ENCODE data around the gene DYRK1B. TPM values are rescaled to one million over a fixed set of nuclear protein-coding genes. Genes with fewer than 3 reads are reported as not detected.
"Not testable (repeated sequence)": the region's sequence is repeated elsewhere in the genome, so short reads cannot be mapped to it uniquely, and the experiment has no call there.

The DYRK1B gene
- total RNA-seq, 2 experiments from 2014 or later, result 4.8 to 6.9 TPM

DNA sequence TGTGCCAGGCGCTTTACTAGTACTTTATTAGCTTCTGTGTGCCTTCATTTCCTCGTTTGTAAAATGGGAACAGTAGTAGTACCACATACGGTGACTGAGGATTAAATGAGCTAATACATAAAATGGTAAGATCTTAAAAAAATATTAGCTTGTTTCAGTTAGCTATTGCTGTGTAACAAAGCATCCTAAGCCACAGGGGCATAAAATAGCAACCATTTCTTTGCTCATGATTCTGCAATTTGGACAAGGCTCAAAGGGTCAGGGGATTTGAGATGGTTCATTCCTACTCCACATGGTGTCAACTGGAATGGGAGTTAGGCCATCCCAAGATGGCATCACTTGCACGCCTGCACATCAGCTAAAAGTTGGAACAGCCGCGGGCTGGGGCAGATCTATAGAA lies 13.3 kb downstream of the DYRK1B start:
- Mint-ChIP-seq H3K4me3 (no peak overlapping the region), H3K27ac (no peak overlapping the region), H3K4me1 (peaks cover 15% of the 10 kb centered on the region), H3K27me3 (no peaks in the 10 kb centered on the region), H3K36me3 (ENCODE audit: low read depth) (peaks cover 4% of the 10 kb centered on the region), H3K9me3 (ENCODE audit: low read depth) (no peaks in the 10 kb centered on the region)
- intact Hi-C loops (cut with DNase I, micrococcal nuclease), result no loop called here
- no peak for ATAC-seq
- ChIA-PET CTCF (interaction anchor here (0.9 to 1.3 kb wide), 2 partner anchors 24 to 28 kb away, joined by 6 to 9 read pairs; no protein-coding TSS in a partner anchor), POLR2A (interaction anchor here (0.5 to 1.1 kb wide), 3 partner anchors 13 to 308 kb away, joined by 3 to 4 read pairs (median 4); no protein-coding TSS in a partner anchor)
- DNase-seq, result no peak

DNA sequence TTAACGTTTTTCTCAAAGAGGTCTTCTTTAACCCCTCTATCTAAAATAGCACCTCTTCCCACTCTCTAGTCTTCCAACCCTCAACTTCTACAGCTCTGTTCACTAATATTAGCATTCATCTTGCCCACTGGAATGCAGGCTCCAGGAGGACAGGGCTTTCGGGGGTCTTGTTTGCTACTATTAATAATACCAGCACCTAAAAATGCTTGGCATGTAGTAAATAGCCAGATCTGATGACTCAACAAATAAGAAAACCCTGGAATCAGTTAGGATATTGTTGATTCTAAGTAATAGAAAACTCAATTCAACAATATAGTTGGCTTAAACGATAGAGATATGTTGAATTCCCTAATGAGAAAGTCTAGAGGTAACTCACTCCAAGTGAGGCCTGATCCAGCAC lies 14.2 kb downstream of the DYRK1B start:
- Mint-ChIP-seq H3K4me1 (peaks cover 12% of the 10 kb centered on the region), H3K27ac (no peak overlapping the region), H3K9me3 (ENCODE audit: low read depth) (no peaks in the 10 kb centered on the region), H3K36me3 (ENCODE audit: low read depth) (peaks cover 4% of the 10 kb centered on the region), H3K4me3 (no peak overlapping the region), H3K27me3 (no peaks in the 10 kb centered on the region)
- ChIA-PET CTCF (no interaction called here), POLR2A (no interaction called here)
- ATAC-seq, result no peak
- intact Hi-C loops (cut with DNase I, micrococcal nuclease), result no loop called here
- DNase-seq, result no peak

DNA sequence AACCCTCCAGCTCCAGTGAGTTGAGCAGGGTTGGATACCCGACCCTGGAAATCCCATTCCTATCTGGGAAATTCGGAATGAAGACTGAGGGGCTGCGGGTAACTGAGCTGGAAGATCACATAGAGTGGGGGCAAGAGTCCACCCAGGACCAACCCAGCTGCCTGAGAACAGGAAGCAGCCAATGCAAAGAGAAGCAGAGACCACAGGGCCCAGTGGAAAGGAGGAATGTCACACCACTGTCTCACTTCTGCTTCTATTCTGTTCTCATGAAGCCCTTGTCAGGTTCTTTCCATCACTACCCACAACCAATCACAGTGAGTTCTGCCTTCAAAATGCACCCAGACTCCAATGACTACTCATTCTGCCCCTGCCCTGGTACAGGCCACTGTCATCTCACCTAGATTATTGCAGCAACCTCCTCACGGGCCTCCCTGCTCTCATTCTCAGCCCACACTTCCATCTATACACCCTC lies 15.3 kb downstream of the DYRK1B start:
- Mint-ChIP-seq H3K27ac (no peak overlapping the region), H3K36me3 (ENCODE audit: low read depth) (peaks cover 4% of the 10 kb centered on the region), H3K4me1 (peaks cover 10% of the 10 kb centered on the region), H3K4me3 (no peak overlapping the region), H3K27me3 (no peaks in the 10 kb centered on the region), H3K9me3 (ENCODE audit: low read depth) (no peaks in the 10 kb centered on the region)
- ChIA-PET POLR2A (no interaction called here), CTCF (interaction anchor here (0.7 to 1.1 kb wide), 2 partner anchors 26 to 28 kb away, joined by 3 read pairs; partner anchors contain the start of gene FBL)
- no peak for DNase-seq
- peak; percentile 61 for ATAC-seq
- intact Hi-C loops (cut with DNase I, micrococcal nuclease), result no loop called here

DNA sequence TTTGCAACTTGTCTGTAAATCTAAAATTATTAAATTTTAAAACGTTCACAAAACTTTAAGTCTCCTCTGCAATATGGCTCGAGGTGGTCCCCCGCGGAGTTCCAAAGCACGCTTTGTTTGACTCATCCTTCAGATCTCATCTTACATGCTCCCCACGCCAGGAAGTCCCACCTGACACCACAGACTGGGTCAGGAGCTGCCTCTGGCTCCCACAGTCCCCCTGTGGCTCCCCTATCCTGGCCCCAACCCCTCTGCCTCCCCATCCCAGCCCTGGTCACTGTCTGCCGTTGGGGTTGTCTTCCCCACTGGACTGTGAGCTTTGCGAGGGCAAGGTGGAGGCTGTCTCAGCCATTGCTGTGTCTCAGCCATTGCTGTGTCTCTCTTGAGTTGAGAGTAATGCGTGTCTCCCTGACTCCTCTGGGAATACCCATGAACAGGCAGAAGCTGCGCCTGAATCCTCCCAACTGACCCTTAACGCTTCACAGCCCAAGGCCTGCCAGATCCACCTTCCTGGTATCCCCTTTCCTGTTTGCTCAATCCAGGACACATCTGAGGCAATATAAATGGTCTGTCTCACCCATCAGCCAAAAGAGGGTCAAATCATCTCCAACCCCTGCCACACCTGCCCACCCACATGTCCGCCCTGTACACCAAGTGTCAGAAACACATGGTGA lies 15.9 kb downstream of the DYRK1B start:
- Mint-ChIP-seq H3K27me3 (no peaks in the 10 kb centered on the region), H3K9me3 (ENCODE audit: low read depth) (no peaks in the 10 kb centered on the region), H3K4me3 (no peak overlapping the region), H3K4me1 (peaks cover 10% of the 10 kb centered on the region), H3K27ac (no peak overlapping the region), H3K36me3 (ENCODE audit: low read depth) (peaks cover 4% of the 10 kb centered on the region)
- POLR2A ChIA-PET, result no interaction called here
- ATAC-seq (no peak), DNase-seq (no peak)
- intact Hi-C loops (cut with DNase I, micrococcal nuclease), result no loop called here
- CTCF ChIA-PET, result interaction anchor here (0.7 kb wide), 1 partner anchor 28 kb away, joined by 3 read pairs; the partner anchor contains the start of gene FBL

DNA sequence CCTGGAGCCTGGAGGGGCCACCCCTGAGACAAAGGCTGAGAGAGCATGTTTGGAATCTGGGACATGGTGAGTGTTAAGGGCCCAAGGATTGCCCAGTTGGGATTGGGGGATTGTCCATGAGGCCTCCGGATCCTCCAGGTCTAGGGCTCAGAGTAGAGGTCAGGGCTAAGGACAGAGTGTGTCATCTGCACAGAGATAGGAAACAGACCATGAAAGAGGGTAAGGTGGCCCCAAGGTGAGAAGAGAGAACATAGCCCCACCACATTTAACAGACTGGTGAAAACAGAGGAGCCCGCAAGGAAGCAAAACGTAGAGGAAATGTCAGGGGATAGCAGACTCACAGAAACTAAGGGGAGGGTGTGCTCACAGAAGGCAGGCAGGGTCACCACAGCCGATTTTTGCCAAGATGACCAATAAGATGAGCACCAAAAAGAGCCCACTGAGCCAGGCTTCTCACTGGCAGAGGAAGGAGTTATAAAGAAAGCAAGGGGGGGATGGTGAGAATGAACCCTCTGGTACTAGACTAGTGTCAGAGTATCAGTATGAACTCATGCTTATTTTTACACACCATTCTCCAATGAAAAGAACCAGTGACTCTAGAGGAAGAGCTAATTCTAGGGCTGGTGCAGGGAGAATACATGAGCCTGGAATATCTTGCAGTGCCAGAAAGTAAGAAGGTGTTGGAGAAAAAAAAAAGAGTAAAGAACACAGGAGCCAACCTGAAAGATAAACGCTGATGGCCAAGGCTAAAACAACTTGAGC lies 17.5 kb downstream of the DYRK1B start:
- ChIA-PET POLR2A (no interaction called here), CTCF (interaction anchor here (1.0 kb wide), 1 partner anchor 24 kb away, joined by 3 read pairs; no protein-coding TSS in a partner anchor)
- H3K4me3 Mint-ChIP-seq, result no peak overlapping the region
- no peaks in the 10 kb centered on the region for H3K9me3 Mint-ChIP-seq (ENCODE audit: low read depth)
- H3K4me1 Mint-ChIP-seq, result peaks cover 10% of the 10 kb centered on the region
- DNase-seq, result no peak
- H3K27me3 Mint-ChIP-seq, result no peaks in the 10 kb centered on the region
- no peak for ATAC-seq
- H3K27ac Mint-ChIP-seq, result no peak overlapping the region
- H3K36me3 Mint-ChIP-seq (ENCODE audit: low read depth), result peaks cover 4% of the 10 kb centered on the region
- intact Hi-C loops (cut with DNase I, micrococcal nuclease), result no loop called here

DNA sequence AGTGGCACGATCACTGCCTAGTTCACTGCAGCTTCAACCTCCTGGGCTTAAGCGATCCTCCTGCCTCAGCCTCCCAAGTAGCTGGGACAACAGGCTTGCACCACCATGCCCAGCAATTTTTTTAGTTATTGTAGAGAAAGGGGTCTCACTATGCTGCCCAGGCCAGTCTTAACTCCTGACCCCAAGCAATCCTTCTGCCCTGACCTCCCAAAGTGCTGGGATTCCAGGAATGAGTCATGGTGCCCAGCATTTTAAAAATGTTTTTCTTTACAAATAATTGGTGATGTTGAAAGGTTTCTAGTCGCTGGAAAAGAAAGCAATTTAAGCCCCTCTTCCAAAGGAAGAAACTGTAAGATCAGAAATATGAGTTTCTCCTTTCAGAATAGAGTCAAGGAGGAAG lies 19.4 kb downstream of the DYRK1B start:
- Mint-ChIP-seq H3K36me3 (ENCODE audit: low read depth) (peaks cover 4% of the 10 kb centered on the region), H3K27me3 (no peaks in the 10 kb centered on the region), H3K9me3 (ENCODE audit: low read depth) (no peaks in the 10 kb centered on the region), H3K4me3 (no peak overlapping the region), H3K27ac (no peak overlapping the region), H3K4me1 (peaks cover 10% of the 10 kb centered on the region)
- ChIA-PET POLR2A (no interaction called here), CTCF (interaction anchor here (1.9 kb wide), 1 partner anchor 22 kb away, joined by 5 read pairs; no protein-coding TSS in a partner anchor)
- DNase-seq (no peak), ATAC-seq (no peak)
- intact Hi-C loops (cut with DNase I, micrococcal nuclease), result no loop called here

DNA sequence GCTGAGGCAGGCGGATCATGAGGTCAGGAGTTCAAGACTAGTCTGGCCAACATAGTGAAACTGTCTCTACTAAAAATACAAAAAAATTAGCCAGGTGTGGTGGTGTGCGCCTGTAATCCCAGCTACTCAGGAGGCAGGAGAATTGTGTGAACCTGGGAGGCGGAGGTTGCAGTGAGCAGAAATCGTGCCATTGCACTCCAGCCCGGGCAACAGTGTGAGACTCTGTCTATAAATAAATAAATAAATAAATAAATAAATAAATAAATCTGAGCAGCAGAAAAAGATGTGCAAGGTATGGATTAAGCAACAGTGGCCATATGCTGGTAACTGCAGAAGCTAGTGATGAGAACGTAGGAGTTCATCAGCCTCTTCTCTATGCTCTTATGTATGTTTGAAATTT lies 19.9 kb downstream of the DYRK1B start:
- POLR2A ChIA-PET; H3K36me3 Mint-ChIP-seq (ENCODE audit: low read depth); H3K27ac Mint-ChIP-seq; H3K9me3 Mint-ChIP-seq (ENCODE audit: low read depth); H3K27me3 Mint-ChIP-seq; ATAC-seq; H3K4me3 Mint-ChIP-seq; H3K4me1 Mint-ChIP-seq; intact Hi-C loops (cut with DNase I, micrococcal nuclease); DNase-seq: not testable (repeated sequence)
- CTCF ChIA-PET, result interaction anchor here (1.9 kb wide), 1 partner anchor 21 kb away, joined by 5 read pairs; no protein-coding TSS in a partner anchor

DNA sequence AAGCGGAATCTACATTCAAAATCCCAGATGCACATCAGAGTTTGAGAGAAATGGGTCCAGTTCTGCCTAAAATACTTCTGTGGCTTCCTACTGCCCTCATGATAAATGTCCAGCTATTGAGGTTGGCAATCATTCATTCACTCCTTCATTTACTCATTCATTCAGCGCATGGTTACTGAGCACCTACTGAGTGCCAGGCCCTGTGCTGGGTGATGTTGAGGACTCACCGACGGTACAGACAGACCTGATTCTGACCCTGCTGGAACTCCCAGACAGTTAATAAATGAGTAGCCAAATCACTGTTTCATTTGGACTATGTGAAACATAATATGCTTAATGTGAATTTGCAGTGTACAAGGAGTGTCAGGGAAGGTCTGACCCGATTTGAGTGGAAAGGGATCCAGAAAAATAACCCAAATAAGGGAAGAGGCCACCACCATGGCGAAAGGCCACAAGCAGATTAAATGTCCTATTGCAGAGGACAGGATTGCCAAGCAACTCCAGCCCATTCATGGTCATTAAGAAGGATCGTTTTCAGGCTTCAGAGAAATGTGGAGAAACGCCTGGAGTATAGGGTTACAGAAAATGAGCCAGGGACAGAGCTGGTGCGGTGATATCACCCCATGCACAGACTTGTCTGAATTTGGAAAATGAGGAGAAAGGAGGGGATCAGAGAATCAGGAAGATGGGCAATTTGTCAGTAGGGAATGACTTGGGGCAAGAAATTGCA lies 20.5 kb downstream of the DYRK1B start:
- Mint-ChIP-seq H3K27me3 (no peaks in the 10 kb centered on the region), H3K27ac (no peak overlapping the region), H3K4me1 (peaks cover 4% of the 10 kb centered on the region), H3K36me3 (ENCODE audit: low read depth) (peaks cover 4% of the 10 kb centered on the region), H3K9me3 (ENCODE audit: low read depth) (no peaks in the 10 kb centered on the region), H3K4me3 (no peak overlapping the region)
- intact Hi-C loops (cut with DNase I, micrococcal nuclease), result no loop called here
- ChIA-PET CTCF (interaction anchor here (1.7 kb wide), 1 partner anchor 21 kb away, joined by 6 read pairs; no protein-coding TSS in a partner anchor), POLR2A (no interaction called here)
- no peak for ATAC-seq
- DNase-seq, result no peak

DNA sequence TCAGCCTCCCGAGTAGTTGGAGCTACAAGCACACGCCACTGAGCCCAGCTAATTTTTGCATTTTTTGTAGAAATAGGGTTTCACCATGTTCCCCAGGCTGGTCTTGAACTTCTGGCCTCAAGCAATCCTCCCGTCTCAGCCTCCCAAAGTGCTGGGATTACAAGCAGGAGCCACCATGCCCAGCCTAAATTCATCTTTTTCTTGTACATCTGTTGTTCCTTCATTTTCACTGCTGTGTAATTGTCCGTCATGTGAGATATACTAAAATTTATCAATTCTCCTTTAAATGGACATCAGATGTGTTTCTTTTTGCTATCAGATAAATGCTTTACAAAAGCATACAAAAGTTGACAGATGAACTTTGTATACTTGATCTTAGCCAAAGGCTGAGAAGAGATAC lies 22.9 kb downstream of the DYRK1B start:
- CTCF ChIA-PET, result no interaction called here
- intact Hi-C loops (cut with DNase I, micrococcal nuclease), result no loop called here
- Mint-ChIP-seq H3K4me1 (no peaks in the 10 kb centered on the region), H3K36me3 (ENCODE audit: low read depth) (peaks cover 2% of the 10 kb centered on the region), H3K4me3 (no peak overlapping the region), H3K27me3 (no peaks in the 10 kb centered on the region), H3K27ac (no peak overlapping the region), H3K9me3 (ENCODE audit: low read depth) (no peaks in the 10 kb centered on the region)
- POLR2A ChIA-PET, result no interaction called here
- no peak for ATAC-seq
- no peak for DNase-seq

DNA sequence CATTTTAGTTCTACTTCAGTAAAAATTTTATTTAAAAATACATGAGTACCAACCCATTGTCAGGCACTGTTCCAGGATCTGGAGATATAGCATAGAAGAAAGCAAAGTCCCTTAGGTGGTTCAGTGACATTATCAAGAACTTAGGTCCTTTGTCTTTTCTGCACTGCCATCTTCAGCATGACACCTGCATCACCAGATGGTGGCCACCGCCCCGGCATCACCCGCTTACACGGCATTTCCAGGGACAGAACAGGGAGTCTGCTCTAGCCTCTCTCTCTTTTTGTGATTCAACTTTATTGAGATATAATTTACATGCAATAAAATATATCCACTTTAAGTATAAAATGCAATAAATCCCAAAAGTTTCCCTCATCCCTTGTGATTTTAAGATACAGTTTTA lies 23.5 kb downstream of the DYRK1B start:
- ChIA-PET POLR2A (no interaction called here), CTCF (no interaction called here)
- DNase-seq, result no peak
- Mint-ChIP-seq H3K9me3 (ENCODE audit: low read depth) (no peaks in the 10 kb centered on the region), H3K36me3 (ENCODE audit: low read depth) (no peaks in the 10 kb centered on the region), H3K4me3 (no peak overlapping the region), H3K4me1 (no peaks in the 10 kb centered on the region), H3K27ac (no peak overlapping the region), H3K27me3 (no peaks in the 10 kb centered on the region)
- intact Hi-C loops (cut with DNase I, micrococcal nuclease), result no loop called here
- no peak for ATAC-seq

DNA sequence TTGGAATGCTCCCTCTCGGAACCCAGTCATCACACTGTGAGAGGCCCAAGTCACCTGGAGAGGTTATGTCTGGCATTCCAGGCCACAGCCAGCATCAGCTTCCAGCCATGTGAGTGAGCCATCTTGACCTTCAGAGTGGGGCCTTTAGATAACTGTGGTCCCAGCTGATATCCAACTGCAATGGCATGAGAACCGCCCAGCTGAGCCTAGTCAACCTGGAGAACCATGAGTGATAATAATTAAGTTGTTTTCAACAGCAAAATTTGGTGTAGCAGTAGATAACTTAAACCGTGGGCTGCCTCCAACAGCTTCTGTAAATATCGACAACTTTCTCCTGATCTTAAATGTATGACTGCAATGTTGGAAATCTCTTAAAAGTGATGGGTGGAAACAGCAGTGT lies 24.6 kb downstream of the DYRK1B start:
- intact Hi-C loops (cut with DNase I, micrococcal nuclease), result no loop called here
- POLR2A ChIA-PET, result interaction anchor here (0.7 kb wide), 1 partner anchor 40 kb away, joined by 3 read pairs; no protein-coding TSS in a partner anchor
- no peak for DNase-seq
- ATAC-seq, result no peak
- H3K27me3 Mint-ChIP-seq, result peaks cover under 1% of the 10 kb centered on the region
- no peaks in the 10 kb centered on the region for H3K4me1 Mint-ChIP-seq
- H3K9me3 Mint-ChIP-seq (ENCODE audit: low read depth), result no peaks in the 10 kb centered on the region
- H3K27ac Mint-ChIP-seq, result no peak overlapping the region
- CTCF ChIA-PET, result interaction anchor here (0.6 to 1.3 kb wide), 2 partner anchors 17 to 347 kb away, joined by 3 to 6 read pairs; no protein-coding TSS in a partner anchor
- no peak overlapping the region for H3K4me3 Mint-ChIP-seq
- no peaks in the 10 kb centered on the region for H3K36me3 Mint-ChIP-seq (ENCODE audit: low read depth)

Data from activated CD4-positive, alpha-beta T cell treated with anti-CD3 and anti-CD28 coated beads for 36 hours (primary cell).